Middle frontal gyrus (tissue), 1 donor: ENCODE data around the gene CLDN4.

Experiments
- DNase-seq: peaks from one replicate; pipeline ENCODE4 v3.0.0-alpha.2; 2015; ENCODE audit warnings: low spot score; ENCODE audit errors: extremely low spot score

CLDN4 gene

GRCh38 chr7:73871163-73872011 is 40.6 kb downstream of the CLDN4 start:
- DNase-seq: no peak

- no peak for DNase-seq
These were observed 41.5 kb downstream of the CLDN4 start for GRCh38 chr7:73872056-73872908.

GRCh38 chr7:73876361-73876760 is 45.6 kb downstream of the CLDN4 start:
- DNase-seq: no peak

GRCh38 chr7:73876973-73877372 is 46.2 kb downstream of the CLDN4 start:
- no peak for DNase-seq

GRCh38 chr7:73879977-73880681 is 49.3 kb downstream of the CLDN4 start:
- DNase-seq: no peak

GRCh38 chr7:73880755-73881328 is 50.0 kb downstream of the CLDN4 start:
- DNase-seq: no peak

- no peak for DNase-seq
These were observed 50.7 kb downstream of the CLDN4 start for GRCh38 chr7:73881352-73882046.

GRCh38 chr7:73882047-73882402 is 51.2 kb downstream of the CLDN4 start:
- DNase-seq: no peak
